Uterus (tissue), 4 donors: ENCODE data around the gene DNAAF9. TPM values are rescaled to one million over a fixed set of nuclear protein-coding genes. Genes with fewer than 3 reads are reported as not detected.

ENCODE experiments used
- DNase-seq, 2 donors: peaks; one replicate each; pipeline ENCODE4 v3.0.0-alpha.2; 2019 to 2020
- H3K27ac ChIP-seq, 2 donors: fragments of 200-600 bp; sonication (generic); 1 replicate in 1 of 2; 2 replicates in 1 of 2; pipeline ENCODE4 v1.5.1; 2016 to 2018
- H3K27me3 ChIP-seq, 2 donors: fragments of 200-600 bp; sonication (generic); one replicate each; pipeline ENCODE4 v1.5.1; 2018 to 2019; ENCODE audit warnings: control low read depth in 1 of 2
- H3K36me3 ChIP-seq, 2 donors: fragments of 200-600 bp; sonication (generic); one replicate each; pipeline ENCODE4 v1.5.1; 2019; ENCODE audit warnings: control low read depth in 1 of 2
- H3K4me1 ChIP-seq, 2 donors: fragments of 200-600 bp; sonication (generic); one replicate each; pipeline ENCODE4 v1.5.1; 2018 to 2019; ENCODE audit warnings: control low read depth in 1 of 2
- H3K4me3 ChIP-seq, 2 donors: fragments of 200-600 bp; sonication (generic); 1 replicate in 1 of 2; 2 replicates in 1 of 2; pipeline ENCODE4 v1.5.1; 2018 to 2019; ENCODE audit warnings: mild to moderate bottlenecking in 1 of 2
- H3K9me3 ChIP-seq, 2 donors: fragments of 200-600 bp; sonication (generic); one replicate each; pipeline ENCODE4 v1.5.1; 2019; ENCODE audit warnings: control low read depth in 1 of 2
- CTCF ChIP-seq, 4 experiments: fragments of 200-600 bp in 2 of 4; fragments of 450-650 bp in 2 of 4; sonication (generic) in 2 of 4; IDR thresholded peaks; one replicate each; pipeline ENCODE4 v1.5.1; 2016 to 2019; ENCODE audit warnings: antibody characterized with exemption in 4 of 4, mild to moderate bottlenecking in 2 of 4, moderate library complexity in 1 of 4
- POLR2A ChIP-seq, 2 donors: fragments of 450-650 bp; IDR thresholded peaks; one replicate each; pipeline ENCODE4 v1.6.1; 2016; ENCODE audit warnings: antibody characterized with exemption in 2 of 2, mild to moderate bottlenecking in 1 of 2, moderate library complexity in 1 of 2
- intact Hi-C: fragments of 100-400 bp; cut with DNase I; formaldehyde crosslinking; loops from one replicate; pipeline ENCODE4 v1.15.1; 2023; ENCODE audit warnings: low total_unique reads
- total RNA-seq, 4 donors: library from RNA; depleted of rRNA in 3 of 4; stranded (reverse); fragments of >200 nt in 3 of 4; gene quantifications; one replicate each; pipeline versions ENCODE4 v1.1.0 to v1.2.4, GENCODE V29; 2014 to 2023
- donor health status: DM: yes; HTN: yes; CAD: no.

DNAAF9 gene
- total RNA-seq, 4 donors from 2014 or later = 5.6 to 25.2 (median 17.3) TPM

- no peaks in the 10 kb centered on the region for H3K36me3 ChIP-seq
- H3K4me3 ChIP-seq = no peak overlapping the region
- intact Hi-C loops = no loop called here
- H3K27ac ChIP-seq = no peak overlapping the region
- no peaks in the 10 kb centered on the region for H3K27me3 ChIP-seq
- DNase-seq = no peak
- no peaks in the 10 kb centered on the region for H3K9me3 ChIP-seq
- no peaks in the 10 kb centered on the region for H3K4me1 ChIP-seq
- TF ChIP-seq POLR2A (IDR thresholded peaks at IDR 0.05) (no peak), CTCF (IDR thresholded peaks at IDR 0.05) (no peak)
Observed at GRCh38 chr20:3412600-3413392, 5.3 kb upstream of the DNAAF9 start.

GRCh38 chr20:3410464-3410863 lies 3.0 kb upstream of the DNAAF9 start:
- Histone ChIP-seq H3K27ac (no peak overlapping the region), H3K36me3 (no peaks in the 10 kb centered on the region), H3K9me3 (no peaks in the 10 kb centered on the region), H3K4me1 (no peaks in the 10 kb centered on the region), H3K27me3 (no peaks in the 10 kb centered on the region), H3K4me3 (no peak overlapping the region)
- DNase-seq = no peak
- intact Hi-C loops = no loop called here
- TF ChIP-seq POLR2A (IDR thresholded peaks at IDR 0.05) = no peak

- intact Hi-C loops = no loop called here
- Histone ChIP-seq H3K36me3 (no peaks in the 10 kb centered on the region), H3K27ac (peak overlapping the region in 1 of 2 donors; percentile 90), H3K27me3 (no peaks in the 10 kb centered on the region), H3K9me3 (no peaks in the 10 kb centered on the region), H3K4me1 (no peaks in the 10 kb centered on the region), H3K4me3 (peak overlapping the region in 1 of 2 donors; percentile 85)
- TF ChIP-seq CTCF (IDR thresholded peaks at IDR 0.05) (no peak), POLR2A (IDR thresholded peaks at IDR 0.05) (no peak)
- no peak for DNase-seq
Observed at GRCh38 chr20:3409417-3409816, 1.9 kb upstream of the DNAAF9 start.

- Histone ChIP-seq H3K4me1 (no peaks in the 10 kb centered on the region), H3K36me3 (no peaks in the 10 kb centered on the region), H3K9me3 (no peaks in the 10 kb centered on the region), H3K27me3 (no peaks in the 10 kb centered on the region), H3K27ac (peak overlapping the region; percentile 90 to 93), H3K4me3 (peak overlapping the region; percentile 82 to 85)
- intact Hi-C loops = no loop called here
- peak; percentile 72 to 73 for DNase-seq
- no peak for TF ChIP-seq POLR2A (IDR thresholded peaks at IDR 0.05)
- no peak for TF ChIP-seq CTCF (IDR thresholded peaks at IDR 0.05)
Observed at GRCh38 chr20:3407771-3408637, 535 bp upstream of the DNAAF9 start.

- peak; percentile 23 to 25 for DNase-seq
- H3K4me3 ChIP-seq = peak overlapping the region; percentile 82 to 85
- peak overlapping the region; percentile 90 to 93 for H3K27ac ChIP-seq
- H3K27me3 ChIP-seq = no peaks in the 10 kb centered on the region
- no peaks in the 10 kb centered on the region for H3K4me1 ChIP-seq
- TF ChIP-seq CTCF (IDR thresholded peaks at IDR 0.05) (no peak), POLR2A (IDR thresholded peaks at IDR 0.05) (no peak)
- H3K36me3 ChIP-seq = no peaks in the 10 kb centered on the region
- intact Hi-C loops = no loop called here
- H3K9me3 ChIP-seq = no peaks in the 10 kb centered on the region
Observed at GRCh38 chr20:3406481-3407039, 909 bp downstream of the DNAAF9 start.
